ENCODE data around the gene CSHL1.

The CSHL1 gene

GRCh38 chr17:63911041-63911635, at the start of gene CSHL1:
Gene CSHL1, minus strand, starts transcription at chr17:63911258. Its CDS starts 62 bp downstream, at chr17:63911196.
- H3K4me1 Mint-ChIP-seq = peaks cover 7% of the 10 kb centered on the region
- H3K9me3 Mint-ChIP-seq = no peaks in the 10 kb centered on the region
- H3K27me3 Mint-ChIP-seq = no peaks in the 10 kb centered on the region
- H3K27ac Mint-ChIP-seq = no peak within 1 kb of the TSS
- ATAC-seq = no peak
- DNase-seq = no peak
- no peaks in the 10 kb centered on the region for H3K36me3 Mint-ChIP-seq (ENCODE audit: low read depth)
- no peak within 1 kb of the TSS for H3K4me3 Mint-ChIP-seq

DNA sequence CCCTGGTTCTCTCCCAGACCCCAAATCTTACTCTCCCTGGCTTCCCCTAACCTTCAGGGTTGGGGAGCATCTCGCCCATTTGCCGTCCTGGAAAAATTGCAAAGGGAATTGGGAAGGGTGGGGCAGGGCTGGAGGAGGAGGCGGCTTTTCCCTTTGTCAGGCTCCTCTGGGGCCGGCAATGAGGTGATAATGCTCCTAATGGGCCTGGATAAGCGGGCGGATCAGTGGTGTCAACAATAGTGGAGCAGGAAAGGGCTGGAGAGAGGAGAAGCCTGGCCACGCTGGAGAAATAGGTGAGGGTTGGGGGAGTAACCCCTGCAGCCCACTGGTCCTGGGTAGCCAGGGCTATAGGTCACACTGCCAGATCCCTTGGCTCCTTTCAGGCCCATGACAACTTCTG, 49.4 kb upstream of the CSHL1 start:
- no peak for DNase-seq
- H3K4me3 Mint-ChIP-seq = no peak overlapping the region
- ATAC-seq = no peak
- no peaks in the 10 kb centered on the region for H3K36me3 Mint-ChIP-seq (ENCODE audit: low read depth)
- no peaks in the 10 kb centered on the region for H3K27me3 Mint-ChIP-seq
- no peak overlapping the region for H3K27ac Mint-ChIP-seq
- no peaks in the 10 kb centered on the region for H3K9me3 Mint-ChIP-seq
- peaks cover 4% of the 10 kb centered on the region for H3K4me1 Mint-ChIP-seq

DNA sequence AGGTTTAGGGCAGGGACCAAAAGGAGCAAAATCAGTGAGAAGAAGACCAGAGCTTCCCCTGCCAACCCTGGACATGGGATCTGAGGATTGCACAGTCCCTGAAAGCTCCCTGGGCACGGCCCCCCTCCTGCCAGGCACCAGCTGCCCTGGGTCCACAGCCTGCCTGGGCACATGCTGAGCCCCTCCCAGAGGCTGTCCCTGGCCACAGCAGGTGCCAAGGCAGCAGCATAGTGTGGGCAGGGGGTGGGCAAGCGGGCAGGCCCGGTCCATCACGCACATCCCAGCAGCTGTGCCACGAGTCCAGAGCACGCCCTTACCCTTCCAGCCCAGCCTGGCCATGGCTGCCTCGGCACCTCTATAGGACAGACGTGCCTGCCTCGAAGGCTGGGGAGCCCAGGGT, 48.9 kb upstream of the CSHL1 start:
- H3K27me3 Mint-ChIP-seq = no peaks in the 10 kb centered on the region
- ATAC-seq (no peak), DNase-seq (no peak)
- no peak overlapping the region for H3K4me3 Mint-ChIP-seq
- H3K36me3 Mint-ChIP-seq (ENCODE audit: low read depth) = no peaks in the 10 kb centered on the region
- no peaks in the 10 kb centered on the region for H3K9me3 Mint-ChIP-seq
- no peak overlapping the region for H3K27ac Mint-ChIP-seq
- peaks cover 7% of the 10 kb centered on the region for H3K4me1 Mint-ChIP-seq

DNA sequence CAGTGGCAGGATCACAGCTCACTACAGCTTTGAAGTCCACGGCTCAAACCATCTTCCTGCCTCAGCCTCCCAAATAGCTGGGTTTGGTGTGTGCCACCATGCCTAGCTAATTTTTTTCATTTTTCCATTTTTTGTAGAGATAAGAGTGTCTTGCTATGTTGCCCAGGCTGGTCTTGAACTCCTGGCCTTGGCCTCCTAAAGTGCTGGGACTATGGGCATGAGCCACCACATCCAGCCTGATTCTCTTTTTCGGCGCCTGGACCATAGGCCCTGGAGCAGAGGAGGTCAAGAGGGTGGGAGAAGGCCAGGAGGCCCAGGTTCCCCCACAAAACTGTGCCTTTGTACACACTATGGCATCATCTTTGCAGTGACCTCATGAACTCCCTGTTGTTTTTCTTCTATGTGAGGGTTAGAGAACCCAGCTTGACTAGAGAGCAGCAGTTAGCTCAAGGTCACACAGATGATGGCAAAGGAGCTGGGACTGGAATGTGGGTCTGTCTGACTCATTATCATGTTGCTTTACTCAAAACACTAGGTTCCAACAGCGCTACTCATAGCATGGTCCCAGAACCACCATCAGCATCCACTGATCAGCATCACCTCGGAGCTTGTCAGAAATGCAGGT, 45.4 kb upstream of the CSHL1 start:
- DNase-seq (no peak), ATAC-seq (no peak)
- Mint-ChIP-seq H3K9me3 (no peaks in the 10 kb centered on the region), H3K4me3 (no peak overlapping the region), H3K27ac (no peak overlapping the region), H3K27me3 (no peaks in the 10 kb centered on the region), H3K4me1 (peaks cover 24% of the 10 kb centered on the region), H3K36me3 (ENCODE audit: low read depth) (no peaks in the 10 kb centered on the region)

GRCh38 chr17:63955791-63956190, 44.7 kb upstream of the CSHL1 start:
- no peak overlapping the region for H3K27ac Mint-ChIP-seq
- ATAC-seq (no peak), DNase-seq (no peak)
- H3K27me3 Mint-ChIP-seq = no peaks in the 10 kb centered on the region
- H3K9me3 Mint-ChIP-seq = no peaks in the 10 kb centered on the region
- H3K4me1 Mint-ChIP-seq = peaks cover 25% of the 10 kb centered on the region
- no peak overlapping the region for H3K4me3 Mint-ChIP-seq
- H3K36me3 Mint-ChIP-seq (ENCODE audit: low read depth) = no peaks in the 10 kb centered on the region

DNA sequence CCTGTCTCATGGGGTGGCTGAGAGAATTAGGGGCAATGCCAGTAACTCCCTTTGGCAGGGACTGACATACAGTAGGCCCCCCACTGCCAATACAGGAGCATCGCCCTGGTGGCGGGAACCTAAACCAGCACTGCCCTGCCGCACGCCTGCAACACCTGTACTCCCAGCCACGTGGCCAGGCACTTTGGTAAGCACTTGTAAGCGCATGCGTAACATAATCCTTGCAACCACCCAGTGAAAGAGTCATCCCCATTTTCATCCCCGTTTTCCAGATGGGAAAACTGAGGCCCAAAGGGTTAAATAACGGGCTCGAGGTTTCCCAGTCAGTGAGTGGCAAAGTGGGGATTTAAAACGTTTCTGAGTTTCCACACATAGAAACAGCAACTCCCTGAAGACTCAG, 44.2 kb upstream of the CSHL1 start:
- no peak overlapping the region for H3K27ac Mint-ChIP-seq
- H3K4me1 Mint-ChIP-seq = peaks cover 25% of the 10 kb centered on the region
- DNase-seq (no peak), ATAC-seq (no peak)
- H3K36me3 Mint-ChIP-seq (ENCODE audit: low read depth) = no peaks in the 10 kb centered on the region
- H3K4me3 Mint-ChIP-seq = no peak overlapping the region
- H3K27me3 Mint-ChIP-seq = no peaks in the 10 kb centered on the region
- no peaks in the 10 kb centered on the region for H3K9me3 Mint-ChIP-seq

DNA sequence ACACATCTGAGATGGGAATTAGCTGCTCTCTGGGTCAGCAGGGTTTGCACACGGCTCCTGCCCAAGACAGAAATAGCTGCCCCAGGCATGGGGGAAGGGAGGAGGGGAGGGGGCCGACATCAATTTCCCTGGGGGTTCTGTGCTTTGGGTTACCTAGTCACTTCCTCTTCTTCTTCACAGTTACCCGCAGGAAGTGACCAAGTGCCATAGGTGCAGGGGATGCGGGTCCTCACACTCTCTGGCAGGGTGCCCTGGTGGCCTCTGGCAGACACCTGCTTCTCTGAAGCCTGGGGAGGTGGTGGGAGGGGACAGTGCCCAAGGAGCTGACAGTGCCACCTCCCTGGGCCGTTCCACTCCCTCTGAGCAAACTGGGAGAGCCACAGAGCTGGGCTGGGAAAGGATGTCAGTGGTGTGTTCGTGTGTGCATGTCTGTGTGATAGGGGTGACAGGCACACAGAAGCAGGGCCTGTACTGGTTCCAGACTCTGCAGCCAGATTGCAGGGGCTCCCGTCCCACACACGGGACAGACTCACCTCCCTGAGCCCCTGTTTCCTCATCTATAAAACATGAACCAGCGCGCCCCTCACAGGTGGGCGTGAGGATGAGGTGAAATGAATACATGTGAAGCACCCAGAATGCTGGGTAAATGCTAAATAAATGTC, 43.5 kb upstream of the CSHL1 start:
- ATAC-seq (peak; percentile 73), DNase-seq (peak; percentile 39)
- H3K4me3 Mint-ChIP-seq = no peak overlapping the region
- H3K27me3 Mint-ChIP-seq = no peaks in the 10 kb centered on the region
- H3K4me1 Mint-ChIP-seq = peaks cover 25% of the 10 kb centered on the region
- H3K9me3 Mint-ChIP-seq = no peaks in the 10 kb centered on the region
- no peaks in the 10 kb centered on the region for H3K36me3 Mint-ChIP-seq (ENCODE audit: low read depth)
- peak overlapping the region; percentile 50 for H3K27ac Mint-ChIP-seq

DNA sequence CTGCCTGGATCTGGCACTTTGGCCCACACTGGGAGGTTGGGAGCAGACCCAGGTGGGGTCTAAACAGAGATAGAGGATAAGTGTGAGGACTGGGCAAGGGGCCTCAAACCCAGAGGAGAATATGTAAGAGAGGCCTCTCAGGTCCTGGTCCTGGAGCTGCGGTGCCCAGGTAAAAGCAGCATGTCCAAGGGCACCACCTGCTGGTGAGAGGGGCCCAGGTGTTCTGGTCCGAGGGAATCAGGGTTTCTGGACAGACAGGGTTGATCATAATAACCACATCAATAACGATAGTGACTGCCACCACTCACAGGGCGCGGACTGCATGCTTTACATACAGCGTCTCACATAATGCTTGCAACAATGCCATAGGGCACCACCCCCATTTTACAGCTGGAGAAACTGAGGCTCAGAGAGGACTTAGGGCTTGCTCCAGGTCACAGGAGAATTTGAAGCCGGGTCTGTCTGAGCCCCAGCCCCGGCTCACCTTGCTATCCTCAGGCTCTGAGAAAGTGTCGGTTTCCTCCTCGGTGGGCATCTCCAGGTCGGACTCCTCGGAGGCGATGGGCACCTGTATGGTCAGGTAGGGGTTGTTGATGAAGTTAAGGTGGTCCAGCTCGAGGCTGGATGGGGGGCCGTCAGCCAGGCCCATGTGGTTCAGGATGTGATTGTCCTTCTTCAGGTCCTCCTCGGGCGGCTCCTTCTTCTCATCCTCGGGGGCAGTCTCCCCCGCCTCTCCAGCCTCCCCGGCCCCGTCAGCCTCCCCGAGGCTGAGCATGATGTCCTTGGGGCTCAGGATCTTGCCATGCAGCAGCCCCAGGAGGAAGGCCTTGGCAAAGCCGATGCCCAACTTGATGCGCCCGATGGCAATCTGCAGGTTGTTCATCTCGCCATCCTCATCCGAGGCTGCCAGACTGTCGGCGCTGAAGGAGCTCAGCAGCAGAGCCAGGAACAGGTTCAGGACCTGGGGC, 40.2 kb upstream of the CSHL1 start:
- no peak overlapping the region for H3K27ac Mint-ChIP-seq

DNA sequence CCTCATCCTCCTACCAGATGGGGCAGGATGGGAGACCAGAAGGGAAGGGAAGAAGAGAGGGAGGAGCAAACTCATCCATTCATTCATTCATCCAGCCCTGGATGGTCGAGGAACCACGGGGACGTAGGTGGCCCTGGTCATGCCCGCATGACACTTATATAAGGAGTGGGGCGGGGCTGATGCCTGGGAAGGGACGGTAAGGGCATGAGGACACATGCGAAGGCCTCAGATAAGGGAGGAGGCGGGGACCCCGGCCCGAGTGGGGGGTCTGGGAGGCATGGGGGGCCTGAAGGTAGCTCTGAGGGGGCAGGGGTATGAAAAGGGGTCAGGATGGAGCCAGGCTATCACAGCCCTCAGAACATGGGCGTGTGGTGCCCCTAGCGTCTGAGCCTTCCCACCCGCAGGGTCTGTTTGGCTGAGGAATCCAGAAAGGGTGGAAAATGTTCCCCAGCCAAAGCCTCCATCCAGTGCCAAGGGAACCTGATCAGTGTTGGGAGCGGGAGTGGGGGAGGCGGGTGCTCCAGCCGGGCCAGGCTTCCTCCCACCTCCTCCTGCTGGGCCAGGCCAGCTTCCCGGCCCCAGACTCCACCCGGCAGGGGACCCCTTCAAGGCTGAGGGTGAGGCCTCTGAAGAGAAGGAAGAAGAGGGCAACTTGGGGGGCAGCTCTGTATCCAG, 38.7 kb upstream of the CSHL1 start:
- Mint-ChIP-seq H3K27me3 (no peaks in the 10 kb centered on the region), H3K4me3 (no peak overlapping the region), H3K27ac (no peak overlapping the region), H3K36me3 (ENCODE audit: low read depth) (no peaks in the 10 kb centered on the region), H3K4me1 (peaks cover 37% of the 10 kb centered on the region), H3K9me3 (no peaks in the 10 kb centered on the region)
- DNase-seq (no peak), ATAC-seq (no peak)

More for the DNA sequence above, 40.2 kb upstream of the CSHL1 start:
- no peaks in the 10 kb centered on the region for H3K27me3 Mint-ChIP-seq
- DNase-seq = peak; percentile 44
- no peaks in the 10 kb centered on the region for H3K9me3 Mint-ChIP-seq
- H3K4me1 Mint-ChIP-seq = peaks cover 32% of the 10 kb centered on the region
- no peaks in the 10 kb centered on the region for H3K36me3 Mint-ChIP-seq (ENCODE audit: low read depth)
- H3K4me3 Mint-ChIP-seq = no peak overlapping the region
- no peak for ATAC-seq

DNA sequence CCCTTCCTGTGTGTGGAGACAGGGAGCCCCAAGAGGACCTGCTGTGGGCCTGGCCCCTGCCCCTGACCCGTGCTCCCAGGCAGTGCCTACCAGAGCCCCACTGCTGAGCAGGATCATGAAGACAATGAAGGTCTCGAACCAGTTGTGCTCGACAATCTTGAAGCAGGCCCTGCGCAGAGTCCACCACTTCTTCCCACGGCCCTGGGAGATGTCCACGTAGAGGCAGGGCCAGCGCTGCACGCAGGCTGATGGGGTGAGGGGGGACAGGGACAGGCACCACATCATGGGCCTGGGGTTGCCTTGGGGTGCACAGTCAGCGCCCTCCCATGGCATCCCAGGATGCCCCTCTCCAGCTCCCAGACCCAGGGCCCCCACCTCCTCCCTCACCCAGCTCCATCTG, 37.5 kb upstream of the CSHL1 start:
- DNase-seq (no peak), ATAC-seq (no peak)
- Mint-ChIP-seq H3K4me3 (no peak overlapping the region), H3K27ac (no peak overlapping the region), H3K4me1 (peaks cover 25% of the 10 kb centered on the region), H3K36me3 (ENCODE audit: low read depth) (no peaks in the 10 kb centered on the region), H3K9me3 (no peaks in the 10 kb centered on the region), H3K27me3 (no peaks in the 10 kb centered on the region)

- H3K4me3 Mint-ChIP-seq = no peak overlapping the region
- DNase-seq (no peak), ATAC-seq (no peak)
- H3K9me3 Mint-ChIP-seq = no peaks in the 10 kb centered on the region
- peaks cover 24% of the 10 kb centered on the region for H3K4me1 Mint-ChIP-seq
- H3K27me3 Mint-ChIP-seq = no peaks in the 10 kb centered on the region
- no peak overlapping the region for H3K27ac Mint-ChIP-seq
- H3K36me3 Mint-ChIP-seq (ENCODE audit: low read depth) = no peaks in the 10 kb centered on the region
Observed at GRCh38 chr17:63947711-63948330, 36.8 kb upstream of the CSHL1 start.

GRCh38 chr17:63946440-63947363, 35.6 kb upstream of the CSHL1 start:
- no peaks in the 10 kb centered on the region for H3K36me3 Mint-ChIP-seq (ENCODE audit: low read depth)
- peak overlapping the region; percentile 71 for H3K27ac Mint-ChIP-seq
- peaks cover 20% of the 10 kb centered on the region for H3K4me1 Mint-ChIP-seq
- H3K9me3 Mint-ChIP-seq = no peaks in the 10 kb centered on the region
- DNase-seq (peak; percentile 73), ATAC-seq (peak; percentile 85)
- no peaks in the 10 kb centered on the region for H3K27me3 Mint-ChIP-seq
- peak overlapping the region; percentile 26 for H3K4me3 Mint-ChIP-seq

Data from activated naive CD8-positive, alpha-beta T cell treated with anti-CD3 and anti-CD28 coated beads, Interleukin-2, amount 50 U/mL, for 24 hours (primary cell).